ENCODE results near the gene ZNF837. TPM values are rescaled to one million over a fixed set of nuclear protein-coding genes. Genes with fewer than 3 reads are reported as not detected.

Gene ZNF837
- 3.8 TPM for total RNA-seq
- 2.9 TPM for polyA plus RNA-seq
- long read RNA-seq, donor 1 = 0 reads
- long read RNA-seq, donor 2, partial matches to known transcripts = 0 of 2 reads
- long read RNA-seq, donor 2, other reads (novel, unspliced or antisense) = 0 of 2 reads
- long read RNA-seq, donor 3 = 0 reads
- long read RNA-seq, donor 4, partial matches to known transcripts = 0 of 1 reads
- long read RNA-seq, donor 4, other reads (novel, unspliced or antisense) = 0 of 1 reads
- long read RNA-seq, donor 5, partial matches to known transcripts = 0 of 3 reads
- long read RNA-seq, donor 5, other reads (novel, unspliced or antisense) = 0 of 3 reads
- long read RNA-seq, donor 6, partial matches to known transcripts = 21 of 22 reads
- long read RNA-seq, donor 6, other reads (novel, unspliced or antisense) = 0 of 22 reads
- long read RNA-seq, donor 7 = 0 reads
- long read RNA-seq, donor 8, partial matches to known transcripts = 0 of 1 reads
- long read RNA-seq, donor 8, other reads (novel, unspliced or antisense) = 0 of 1 reads
- long read RNA-seq, donor 9, partial matches to known transcripts = 0 of 1 reads
- long read RNA-seq, donor 9, other reads (novel, unspliced or antisense) = 0 of 1 reads
- long read RNA-seq, donor 10, partial matches to known transcripts = 0 of 3 reads
- long read RNA-seq, donor 10, other reads (novel, unspliced or antisense) = 0 of 3 reads

DNA sequence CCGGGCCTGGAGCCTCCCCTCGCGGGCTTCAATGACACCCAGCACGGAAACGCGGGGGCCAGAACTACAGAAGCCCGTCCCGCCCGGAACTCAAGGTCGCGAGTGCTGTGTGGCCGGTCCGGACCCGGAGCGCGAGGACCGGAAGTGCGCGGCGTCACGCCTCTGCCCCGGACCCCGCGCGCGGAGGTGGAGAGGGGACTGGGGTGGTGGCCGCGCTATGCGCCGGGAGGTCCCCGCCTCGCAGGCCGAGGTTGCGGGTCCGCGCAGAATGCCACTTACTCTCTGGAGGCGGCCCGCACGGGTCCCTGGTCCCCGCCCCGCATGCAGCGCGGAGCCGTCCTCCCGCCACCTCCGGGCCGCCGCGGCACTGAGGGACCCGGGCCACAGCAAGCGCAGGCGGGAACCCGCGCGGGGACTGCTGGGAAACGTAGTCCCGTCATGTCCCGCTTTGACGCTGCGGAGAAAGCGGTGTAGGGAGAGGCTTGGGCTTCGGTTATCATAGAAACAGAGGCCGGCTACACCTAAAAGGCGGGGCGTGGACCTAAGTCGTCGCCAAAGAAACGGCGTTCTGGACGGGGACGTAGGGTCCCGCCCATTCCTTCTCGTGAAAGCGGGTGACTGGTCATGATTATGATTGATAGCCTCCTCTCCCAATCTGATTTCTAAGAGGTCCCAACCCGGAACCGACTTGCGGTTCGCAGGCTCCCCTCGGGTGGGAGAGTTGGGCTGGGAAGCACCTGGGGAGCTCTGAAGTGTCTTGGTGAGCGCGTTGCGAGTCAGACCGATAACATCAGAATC is at the start of gene ZNF837:
Gene ZNF837 (minus strand): TSS at position 369 of the 798 bp plus-strand sequence. CDS start 11,698 bp downstream, outside the sequence.
- Histone ChIP-seq H3K36me3 (ENCODE audit: control insufficient read depth in 2 of 2, insufficient read depth in 2 of 2, low read length in 1 of 2) (no peaks in the 10 kb centered on the region), H3K9me3 (ENCODE audit: control insufficient read depth in 2 of 2, insufficient read depth in 1 of 2, low read length in 1 of 2) (no peaks in the 10 kb centered on the region), H3K27ac (ENCODE audit: low read depth in 1 of 2, low read length in 1 of 2) (peak within 1 kb of the TSS; percentile 93 to 95), H3K27me3 (ENCODE audit: control insufficient read depth in 2 of 2, insufficient read depth in 1 of 2, low read length in 1 of 2) (no peaks in the 10 kb centered on the region), H3K4me1 (ENCODE audit: control insufficient read depth in 2 of 2, insufficient read depth in 2 of 2, low read length in 2 of 2) (peaks cover 19 to 33% of the 10 kb centered on the region in 2 donors), H3K4me3 (ENCODE audit: low read length in 2 of 2) (peak within 1 kb of the TSS; percentile 77)
- WGBS = under 1% methylated on average over 83 of the region's 83 CpGs
- DNase-seq (ENCODE audit: low read depth in 6 of 9, low spot score in 9 of 9) = peak; percentile 96 to 100 (median 99)

DNA sequence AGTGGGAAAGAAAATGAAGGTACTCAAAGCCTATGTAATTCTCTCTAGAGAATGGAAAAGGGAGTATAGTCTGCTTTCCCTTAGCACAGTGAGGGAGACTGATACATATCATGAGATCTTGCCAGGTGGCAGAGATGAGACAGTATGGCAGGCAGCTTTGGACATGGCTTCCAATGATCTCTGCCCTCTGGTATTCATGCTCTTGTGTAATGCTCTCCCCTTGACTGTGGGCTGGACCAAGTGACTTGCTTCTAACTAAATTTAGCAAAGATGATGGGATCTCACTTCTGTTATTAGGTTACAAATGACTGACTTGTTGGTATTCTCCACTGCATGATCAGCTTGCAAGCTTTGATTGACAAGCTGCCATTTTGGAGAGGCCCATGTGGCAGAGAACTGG is 48.9 kb upstream of the ZNF837 start:
- DNase-seq (ENCODE audit: low read depth in 6 of 9, low spot score in 9 of 9) = no peak
- H3K36me3 ChIP-seq (ENCODE audit: control insufficient read depth in 2 of 2, insufficient read depth in 2 of 2, low read length in 1 of 2) = peaks cover 10 to 12% of the 10 kb centered on the region in 2 donors
- no peak overlapping the region for H3K27ac ChIP-seq (ENCODE audit: low read depth in 1 of 2, low read length in 1 of 2)
- H3K4me3 ChIP-seq (ENCODE audit: low read length in 2 of 2) = no peak overlapping the region
- peaks cover 12 to 63% of the 10 kb centered on the region in 2 donors for H3K9me3 ChIP-seq (ENCODE audit: control insufficient read depth in 2 of 2, insufficient read depth in 1 of 2, low read length in 1 of 2)
- no peaks in the 10 kb centered on the region for H3K4me1 ChIP-seq (ENCODE audit: control insufficient read depth in 2 of 2, insufficient read depth in 2 of 2, low read length in 2 of 2)
- no peaks in the 10 kb centered on the region for H3K27me3 ChIP-seq (ENCODE audit: control insufficient read depth in 2 of 2, insufficient read depth in 1 of 2, low read length in 1 of 2)

DNA sequence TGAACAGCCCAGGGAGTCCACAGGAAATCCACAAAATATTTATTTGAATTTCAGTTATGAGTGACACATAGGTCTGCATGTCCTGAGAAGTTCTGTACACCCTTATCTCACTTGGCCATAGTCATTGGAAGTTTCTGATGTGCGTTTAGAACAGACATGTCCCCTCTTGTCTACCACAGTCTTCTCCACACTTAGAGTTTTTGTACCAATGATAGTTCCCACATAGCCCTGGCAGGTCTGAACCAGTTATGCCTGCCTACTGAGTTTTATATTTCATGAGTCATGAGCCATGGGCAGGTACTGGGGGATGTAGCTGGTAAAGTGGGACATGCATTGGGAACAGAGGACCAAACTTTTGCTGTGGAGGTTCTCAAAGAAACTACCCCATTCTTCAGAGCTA is 47.8 kb upstream of the ZNF837 start:
- 69% methylated on average over 1 of the region's 1 CpG for WGBS
- peaks cover 0 to 2% of the 10 kb centered on the region in 2 donors for H3K36me3 ChIP-seq (ENCODE audit: control insufficient read depth in 2 of 2, insufficient read depth in 2 of 2, low read length in 1 of 2)
- no peak overlapping the region for H3K4me3 ChIP-seq (ENCODE audit: low read length in 2 of 2)
- H3K27ac ChIP-seq (ENCODE audit: low read depth in 1 of 2, low read length in 1 of 2) = no peak overlapping the region
- H3K9me3 ChIP-seq (ENCODE audit: control insufficient read depth in 2 of 2, insufficient read depth in 1 of 2, low read length in 1 of 2) = peaks cover 5 to 52% of the 10 kb centered on the region in 2 donors
- no peaks in the 10 kb centered on the region for H3K27me3 ChIP-seq (ENCODE audit: control insufficient read depth in 2 of 2, insufficient read depth in 1 of 2, low read length in 1 of 2)
- DNase-seq (ENCODE audit: low read depth in 6 of 9, low spot score in 9 of 9) = no peak
- no peaks in the 10 kb centered on the region for H3K4me1 ChIP-seq (ENCODE audit: control insufficient read depth in 2 of 2, insufficient read depth in 2 of 2, low read length in 2 of 2)

- H3K4me1 ChIP-seq (ENCODE audit: control insufficient read depth in 2 of 2, insufficient read depth in 2 of 2, low read length in 2 of 2) = no peaks in the 10 kb centered on the region
- no peak for DNase-seq (ENCODE audit: low read depth in 6 of 9, low spot score in 9 of 9)
- peaks cover 0 to 4% of the 10 kb centered on the region in 2 donors for H3K9me3 ChIP-seq (ENCODE audit: control insufficient read depth in 2 of 2, insufficient read depth in 1 of 2, low read length in 1 of 2)
- no peaks in the 10 kb centered on the region for H3K27me3 ChIP-seq (ENCODE audit: control insufficient read depth in 2 of 2, insufficient read depth in 1 of 2, low read length in 1 of 2)
- H3K36me3 ChIP-seq (ENCODE audit: control insufficient read depth in 2 of 2, insufficient read depth in 2 of 2, low read length in 1 of 2) = peaks cover 22 to 33% of the 10 kb centered on the region in 2 donors
- H3K4me3 ChIP-seq (ENCODE audit: low read length in 2 of 2) = no peak overlapping the region
- 98% methylated on average over 7 of the region's 7 CpGs for WGBS
- H3K27ac ChIP-seq (ENCODE audit: low read depth in 1 of 2, low read length in 1 of 2) = no peak overlapping the region
These were observed 36.2 kb upstream of the ZNF837 start for GRCh38 chr19:58417071-58417470.

GRCh38 chr19:58416604-58417003 is 35.8 kb upstream of the ZNF837 start:
- peaks cover 0 to 4% of the 10 kb centered on the region in 2 donors for H3K9me3 ChIP-seq (ENCODE audit: control insufficient read depth in 2 of 2, insufficient read depth in 1 of 2, low read length in 1 of 2)
- no peak for DNase-seq (ENCODE audit: low read depth in 6 of 9, low spot score in 9 of 9)
- no peak overlapping the region for H3K4me3 ChIP-seq (ENCODE audit: low read length in 2 of 2)
- H3K4me1 ChIP-seq (ENCODE audit: control insufficient read depth in 2 of 2, insufficient read depth in 2 of 2, low read length in 2 of 2) = no peaks in the 10 kb centered on the region
- WGBS = 97% methylated on average over 5 of the region's 5 CpGs
- peaks cover 22 to 33% of the 10 kb centered on the region in 2 donors for H3K36me3 ChIP-seq (ENCODE audit: control insufficient read depth in 2 of 2, insufficient read depth in 2 of 2, low read length in 1 of 2)
- no peak overlapping the region for H3K27ac ChIP-seq (ENCODE audit: low read depth in 1 of 2, low read length in 1 of 2)
- H3K27me3 ChIP-seq (ENCODE audit: control insufficient read depth in 2 of 2, insufficient read depth in 1 of 2, low read length in 1 of 2) = no peaks in the 10 kb centered on the region

DNA sequence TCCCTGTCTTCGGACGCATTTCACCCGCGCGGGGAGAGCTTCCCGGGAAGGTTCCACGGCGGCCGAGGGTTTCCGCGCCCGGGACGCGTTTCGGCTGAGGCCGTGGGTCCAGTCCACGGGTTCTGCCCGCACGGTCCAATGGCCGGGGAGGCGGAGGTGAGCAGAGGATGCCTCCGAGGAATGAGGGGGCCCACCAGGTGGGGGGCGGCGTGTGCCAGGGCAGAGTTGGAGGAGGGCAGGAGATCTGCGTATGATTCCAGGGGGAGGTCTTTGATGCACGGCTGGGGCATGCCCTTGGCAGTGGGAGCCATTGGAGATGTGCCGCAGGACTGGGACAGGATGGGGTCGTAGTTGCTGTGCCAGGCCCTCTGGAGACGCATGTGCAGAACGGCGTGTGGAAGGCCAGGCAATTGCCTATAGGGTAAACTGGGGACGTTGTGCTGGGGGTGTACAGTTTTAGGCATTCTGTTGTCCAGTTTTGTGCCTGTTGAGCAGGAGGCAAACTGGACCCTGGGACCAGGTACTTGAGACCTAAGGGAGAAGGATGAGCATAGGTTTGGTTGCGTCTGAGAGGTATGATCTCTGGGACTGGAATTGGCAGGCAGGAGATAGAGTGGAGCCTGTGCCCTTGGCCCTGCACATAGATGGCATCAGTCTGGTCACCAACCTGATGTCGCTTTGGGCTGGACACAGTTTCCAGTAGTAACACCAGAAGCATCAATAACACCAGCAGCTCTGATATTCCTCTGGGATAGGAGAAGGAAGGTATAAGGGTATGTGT is 28.4 kb upstream of the ZNF837 start:
- DNase-seq (ENCODE audit: low read depth in 6 of 9, low spot score in 9 of 9) = no peak
- Histone ChIP-seq H3K4me3 (ENCODE audit: low read length in 2 of 2) (peak overlapping the region; percentile 84 to 88), H3K36me3 (ENCODE audit: control insufficient read depth in 2 of 2, insufficient read depth in 2 of 2, low read length in 1 of 2) (no peaks in the 10 kb centered on the region), H3K27me3 (ENCODE audit: control insufficient read depth in 2 of 2, insufficient read depth in 1 of 2, low read length in 1 of 2) (no peaks in the 10 kb centered on the region), H3K9me3 (ENCODE audit: control insufficient read depth in 2 of 2, insufficient read depth in 1 of 2, low read length in 1 of 2) (no peaks in the 10 kb centered on the region), H3K27ac (ENCODE audit: low read depth in 1 of 2, low read length in 1 of 2) (peak overlapping the region in 1 of 2 donors; percentile 31), H3K4me1 (ENCODE audit: control insufficient read depth in 2 of 2, insufficient read depth in 2 of 2, low read length in 2 of 2) (peaks cover 18 to 19% of the 10 kb centered on the region in 2 donors)
- 8% methylated on average over 34 of the region's 34 CpGs for WGBS

- peak within 1 kb of the TSS; percentile 73 to 87 for H3K27ac ChIP-seq (ENCODE audit: low read depth in 1 of 2, low read length in 1 of 2)
- WGBS = under 1% methylated on average over 100 of the region's 100 CpGs
- no peaks in the 10 kb centered on the region for H3K27me3 ChIP-seq (ENCODE audit: control insufficient read depth in 2 of 2, insufficient read depth in 1 of 2, low read length in 1 of 2)
- peak within 1 kb of the TSS; percentile 84 to 88 for H3K4me3 ChIP-seq (ENCODE audit: low read length in 2 of 2)
- H3K9me3 ChIP-seq (ENCODE audit: control insufficient read depth in 2 of 2, insufficient read depth in 1 of 2, low read length in 1 of 2) = no peaks in the 10 kb centered on the region
- DNase-seq (ENCODE audit: low read depth in 6 of 9, low spot score in 9 of 9) = peak; percentile 85 to 98 (median 94)
- H3K4me1 ChIP-seq (ENCODE audit: control insufficient read depth in 2 of 2, insufficient read depth in 2 of 2, low read length in 2 of 2) = peaks cover 18 to 19% of the 10 kb centered on the region in 2 donors
- H3K36me3 ChIP-seq (ENCODE audit: control insufficient read depth in 2 of 2, insufficient read depth in 2 of 2, low read length in 1 of 2) = no peaks in the 10 kb centered on the region
These were observed 27.6 kb upstream of the ZNF837 start, which contains the start of gene ZNF584 for GRCh38 chr19:58408152-58409009. TSS of gene ZNF584 (plus strand) at chr19:58408649. CDS start at chr19:58409148, 499 bp downstream.
